ENCODE measurements around the gene TSEN34.

TSEN34 gene

DNA sequence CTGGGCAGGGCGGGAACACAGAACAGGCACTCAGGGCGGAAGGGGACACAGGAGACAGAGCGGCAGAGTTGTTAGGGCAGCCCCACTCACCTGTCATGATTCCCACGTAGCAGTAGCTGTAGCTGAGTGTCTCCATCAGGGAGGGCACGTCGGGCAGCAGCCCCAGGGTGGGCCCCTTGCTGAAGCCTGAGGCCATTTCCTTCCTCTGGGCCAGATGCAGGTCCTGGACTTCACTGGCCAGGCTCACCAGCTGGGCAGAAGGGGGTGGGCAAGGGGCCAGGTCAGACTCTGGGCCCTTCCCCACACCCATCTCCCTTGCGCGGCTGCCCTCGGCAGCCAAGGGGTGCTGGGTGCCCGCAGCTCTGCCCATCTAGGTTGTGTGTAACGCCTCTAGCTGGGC lies 7.7 kb upstream of the TSEN34 start:
- TF ChIP-seq, protein P1, sequence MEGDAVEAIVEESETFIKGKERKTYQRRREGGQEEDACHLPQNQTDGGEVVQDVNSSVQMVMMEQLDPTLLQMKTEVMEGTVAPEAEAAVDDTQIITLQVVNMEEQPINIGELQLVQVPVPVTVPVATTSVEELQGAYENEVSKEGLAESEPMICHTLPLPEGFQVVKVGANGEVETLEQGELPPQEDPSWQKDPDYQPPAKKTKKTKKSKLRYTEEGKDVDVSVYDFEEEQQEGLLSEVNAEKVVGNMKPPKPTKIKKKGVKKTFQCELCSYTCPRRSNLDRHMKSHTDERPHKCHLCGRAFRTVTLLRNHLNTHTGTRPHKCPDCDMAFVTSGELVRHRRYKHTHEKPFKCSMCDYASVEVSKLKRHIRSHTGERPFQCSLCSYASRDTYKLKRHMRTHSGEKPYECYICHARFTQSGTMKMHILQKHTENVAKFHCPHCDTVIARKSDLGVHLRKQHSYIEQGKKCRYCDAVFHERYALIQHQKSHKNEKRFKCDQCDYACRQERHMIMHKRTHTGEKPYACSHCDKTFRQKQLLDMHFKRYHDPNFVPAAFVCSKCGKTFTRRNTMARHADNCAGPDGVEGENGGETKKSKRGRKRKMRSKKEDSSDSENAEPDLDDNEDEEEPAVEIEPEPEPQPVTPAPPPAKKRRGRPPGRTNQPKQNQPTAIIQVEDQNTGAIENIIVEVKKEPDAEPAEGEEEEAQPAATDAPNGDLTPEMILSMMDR (IDR thresholded peaks at IDR 0.05; ENCODE audit: insufficient read depth, low read length, poor library complexity, severe bottlenecking): no peak
- no peak for TF ChIP-seq EZH2phosphoT487 (conservative IDR thresholded peaks at IDR 0.05; ENCODE audit: low read length)
- Histone ChIP-seq H3K36me3 (ENCODE audit: low read length) (no peaks in the 10 kb centered on the region), H3K79me2 (ENCODE audit: insufficient read depth, low read length) (peaks cover 4% of the 10 kb centered on the region; the same call in 1 of the 2 replicates), H3K27ac (ENCODE audit: low read depth, low read length) (no peak overlapping the region), H3K4me3 (ENCODE audit: insufficient read depth, low read length, poor library complexity, severe bottlenecking) (no peak overlapping the region), H4K20me1 (ENCODE audit: low read depth, low read length) (no peaks in the 10 kb centered on the region), H3K4me2 (ENCODE audit: low read depth, low read length, poor library complexity, severe bottlenecking) (no peak overlapping the region), H3K9ac (ENCODE audit: low read length) (no peak overlapping the region), H2AFZ (ENCODE audit: low read depth, low read length, severe bottlenecking) (no peak overlapping the region), H3F3A (ENCODE audit: insufficient read depth) (0 out of 2 replicates have a peak, but pooled peaks cover 5% of the 10 kb centered on the region), H3K9me2 (replicated peaks; ENCODE audit: insufficient read depth, low read length) (no peaks in the 10 kb centered on the region), H3K27me3 (ENCODE audit: low read length) (no peaks in the 10 kb centered on the region), H3K9me3 (ENCODE audit: insufficient read depth, low read length) (no peaks in the 10 kb centered on the region)

GRCh38 chr19:54186351-54186750 lies 4.8 kb upstream of the TSEN34 start:
- H3K27me3 ChIP-seq (ENCODE audit: low read length): no peaks in the 10 kb centered on the region
- no peaks in the 10 kb centered on the region for H4K20me1 ChIP-seq (ENCODE audit: low read depth, low read length)
- H3K27ac ChIP-seq (ENCODE audit: low read depth, low read length): no peak overlapping the region
- no peak overlapping the region for H3K4me2 ChIP-seq (ENCODE audit: low read depth, low read length, poor library complexity, severe bottlenecking)
- no peak overlapping the region for H3K4me3 ChIP-seq (ENCODE audit: insufficient read depth, low read length, poor library complexity, severe bottlenecking)
- H3K36me3 ChIP-seq (ENCODE audit: low read length): no peaks in the 10 kb centered on the region
- 0 out of 2 replicates have a peak, but pooled peaks cover 5% of the 10 kb centered on the region for H3F3A ChIP-seq (ENCODE audit: insufficient read depth)
- H2AFZ ChIP-seq (ENCODE audit: low read depth, low read length, severe bottlenecking): no peak overlapping the region
- H3K9me2 ChIP-seq (replicated peaks; ENCODE audit: insufficient read depth, low read length): no peaks in the 10 kb centered on the region
- TF ChIP-seq, protein P1 (IDR thresholded peaks at IDR 0.05; ENCODE audit: insufficient read depth, low read length, poor library complexity, severe bottlenecking): no peak
- TF ChIP-seq EZH2phosphoT487 (conservative IDR thresholded peaks at IDR 0.05; ENCODE audit: low read length): no peak
- H3K79me2 ChIP-seq (ENCODE audit: insufficient read depth, low read length): peaks cover 10% of the 10 kb centered on the region
- no peak overlapping the region for H3K9ac ChIP-seq (ENCODE audit: low read length)
- no peaks in the 10 kb centered on the region for H3K9me3 ChIP-seq (ENCODE audit: insufficient read depth, low read length)

- Histone ChIP-seq H3F3A (ENCODE audit: insufficient read depth) (0 out of 2 replicates have a peak, but pooled peaks cover 5% of the 10 kb centered on the region), H3K27me3 (ENCODE audit: low read length) (no peaks in the 10 kb centered on the region), H2AFZ (ENCODE audit: low read depth, low read length, severe bottlenecking) (no peak overlapping the region), H3K4me3 (ENCODE audit: insufficient read depth, low read length, poor library complexity, severe bottlenecking) (no peak overlapping the region), H3K9me3 (ENCODE audit: insufficient read depth, low read length) (no peaks in the 10 kb centered on the region), H3K27ac (ENCODE audit: low read depth, low read length) (no peak overlapping the region), H3K36me3 (ENCODE audit: low read length) (no peaks in the 10 kb centered on the region), H3K9ac (ENCODE audit: low read length) (no peak overlapping the region), H3K9me2 (replicated peaks; ENCODE audit: insufficient read depth, low read length) (no peaks in the 10 kb centered on the region), H3K4me2 (ENCODE audit: low read depth, low read length, poor library complexity, severe bottlenecking) (no peak overlapping the region), H3K79me2 (ENCODE audit: insufficient read depth, low read length) (peaks cover 16% of the 10 kb centered on the region), H4K20me1 (ENCODE audit: low read depth, low read length) (no peaks in the 10 kb centered on the region)
- TF ChIP-seq, protein P1 (IDR thresholded peaks at IDR 0.05; ENCODE audit: insufficient read depth, low read length, poor library complexity, severe bottlenecking): no peak
- TF ChIP-seq EZH2phosphoT487 (conservative IDR thresholded peaks at IDR 0.05; ENCODE audit: low read length): no peak
Measured at GRCh38 chr19:54186934-54187381, 4.2 kb upstream of the TSEN34 start.
